Adrenal gland (tissue), 5 donors: ENCODE data around the gene SPRR2D.

ENCODE experiments used
- CTCF ChIP-seq, 6 experiments: fragments of 450-650 bp in 4 of 6; fragments of 200-600 bp in 2 of 6; sonication (generic) in 1 of 6; IDR thresholded peaks; 1 replicate in 5 of 6; 2 replicates in 1 of 6; pipeline versions ENCODE4 v1.5.1 to v1.8.0; 2016 to 2021; ENCODE audit warnings: antibody characterized with exemption in 6 of 6, mild to moderate bottlenecking in 2 of 6, moderate library complexity in 1 of 6
- POLR2A ChIP-seq, 2 donors: fragments of 450-650 bp; IDR thresholded peaks; one replicate each; pipeline ENCODE4 v1.6.1; 2017; ENCODE audit warnings: antibody characterized with exemption in 2 of 2, mild to moderate bottlenecking in 2 of 2, moderate library complexity in 1 of 2
- donor health status: DM: no; HTN: no; CAD: no.

GRCh38 chr1:153032677-153033308 is 8.1 kb downstream of the SPRR2D start:
- TF ChIP-seq CTCF (IDR thresholded peaks at IDR 0.05) (peak in 3 of 6 experiments; percentile 11 to 26 (median 19)), POLR2A (IDR thresholded peaks at IDR 0.05) (no peak)
